Activated CD4-positive, alpha-beta T cell treated with anti-CD3 and anti-CD28 coated beads, Interleukin-2, amount 10 ng/mL, durations not matched to agents 7 days and 5 days (primary cell): ENCODE data around the gene SCUBE2. TPM values are rescaled to one million over a fixed set of nuclear protein-coding genes. Genes with fewer than 3 reads are reported as not detected.

Source experiments
- CTCF ChIA-PET: fragments of 350-600 bp; sonication (Branson Sonifier 250); formaldehyde crosslinking; loops from one replicate; lab custom pipeline; 2021; ENCODE audit warnings: antibody characterized with exemption; lab: Charles Lee
- POLR2A ChIA-PET: fragments of 350-600 bp; sonication (Branson Sonifier 250); formaldehyde crosslinking; loops from one replicate; lab custom pipeline; 2021; ENCODE audit warnings: antibody characterized with exemption; lab: Charles Lee
- DNase-seq: peaks from one replicate; pipeline ENCODE4 v3.0.0-alpha.2; 2020
- H3K27ac Mint-ChIP-seq: one replicate; pipeline ENCODE4 v1.8.0; 2021; ENCODE audit warnings: mild to moderate bottlenecking, moderate library complexity, mixed read lengths
- H3K27me3 Mint-ChIP-seq: one replicate; pipeline ENCODE4 v1.8.0; 2021; ENCODE audit warnings: mixed read lengths
- H3K36me3 Mint-ChIP-seq: one replicate; pipeline ENCODE4 v1.8.0; 2021; ENCODE audit warnings: low read depth, mixed read lengths
- H3K4me1 Mint-ChIP-seq: one replicate; pipeline ENCODE4 v1.8.0; 2021; ENCODE audit warnings: mixed read lengths
- H3K4me3 Mint-ChIP-seq: one replicate; pipeline ENCODE4 v1.8.0; 2021; ENCODE audit warnings: mild to moderate bottlenecking, moderate library complexity, mixed read lengths
- H3K9me3 Mint-ChIP-seq: one replicate; pipeline ENCODE4 v1.8.0; 2021; ENCODE audit warnings: mixed read lengths
- total RNA-seq, 2 experiments: library from RNA; stranded (reverse); gene quantifications; one replicate each; pipeline ENCODE4 v1.2.3, GENCODE V29; 2021

The SCUBE2 gene
- total RNA-seq, 2 experiments from 2014 or later, result 0.35 to 0.55 TPM

DNA sequence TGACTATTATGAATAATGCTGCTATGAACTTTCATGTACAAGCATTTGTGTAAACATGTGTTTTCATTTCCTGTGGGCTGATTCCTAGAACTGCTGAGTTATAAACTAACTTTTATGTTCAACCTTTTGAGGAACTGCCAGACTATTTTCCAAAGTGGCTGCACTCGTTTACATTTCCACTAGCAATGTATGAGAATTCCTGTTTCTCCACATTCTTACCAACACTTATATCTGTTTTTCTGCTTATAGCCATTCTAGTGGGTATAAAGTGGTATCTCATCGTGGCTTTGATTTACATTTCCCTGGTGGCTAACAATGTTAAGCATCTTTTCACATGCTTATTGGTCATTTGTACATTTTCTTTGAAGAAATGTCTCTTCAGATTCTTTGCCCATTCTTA is 35.2 kb upstream of the SCUBE2 start:
- Mint-ChIP-seq H3K4me1 (peaks cover 14% of the 10 kb centered on the region), H3K4me3 (no peak overlapping the region), H3K27me3 (peaks cover 2% of the 10 kb centered on the region), H3K27ac (no peak overlapping the region), H3K36me3 (peaks cover 3% of the 10 kb centered on the region), H3K9me3 (no peaks in the 10 kb centered on the region)
- DNase-seq, result no peak
- CTCF ChIA-PET, result interaction anchor here (2.6 kb wide), 1 partner anchor 11 kb away, joined by 7 read pairs; no protein-coding TSS in a partner anchor
- POLR2A ChIA-PET, result no interaction called here

DNA sequence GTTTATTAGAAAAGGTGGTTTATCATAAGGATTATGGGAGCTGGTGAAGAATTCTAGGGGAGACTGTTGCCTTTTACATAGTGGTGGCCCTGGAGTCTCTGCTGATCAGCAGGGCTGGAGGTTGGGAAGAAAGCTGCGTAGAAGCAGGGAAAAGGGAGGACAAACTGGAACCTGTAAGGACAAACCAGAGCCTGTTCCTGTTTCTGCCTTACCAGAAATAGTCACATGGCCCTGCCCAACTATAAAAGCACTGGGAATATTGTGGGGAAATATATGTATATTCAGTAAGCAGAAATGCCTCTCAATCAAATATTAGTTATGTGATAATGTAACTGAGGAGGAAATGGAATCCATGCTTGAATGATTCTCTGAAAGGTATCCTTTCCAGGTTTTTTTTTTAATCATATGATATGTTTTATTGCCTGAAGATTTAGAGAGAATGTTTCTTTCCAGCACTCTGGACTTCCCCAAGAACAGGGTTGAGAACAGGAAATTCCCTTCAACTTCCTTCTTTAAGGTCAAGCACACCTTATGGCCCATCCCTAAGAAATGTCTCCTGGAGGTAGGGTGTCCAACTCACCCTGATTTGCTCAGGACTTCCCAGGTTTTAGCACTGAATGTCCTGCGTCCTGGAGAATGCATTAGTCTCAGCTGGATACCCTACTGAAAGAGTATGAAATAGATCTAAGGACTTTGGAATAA is 33.9 kb upstream of the SCUBE2 start:
- Mint-ChIP-seq H3K4me3 (no peak overlapping the region), H3K27ac (no peak overlapping the region), H3K36me3 (peaks cover 3% of the 10 kb centered on the region), H3K27me3 (peaks cover 2% of the 10 kb centered on the region), H3K9me3 (no peaks in the 10 kb centered on the region), H3K4me1 (peaks cover 14% of the 10 kb centered on the region)
- ChIA-PET CTCF (interaction anchor here (0.6 to 2.6 kb wide), 4 partner anchors 8 to 214 kb away, joined by 3 to 7 read pairs (median 5); partner anchors contain the start of gene AKIP1), POLR2A (no interaction called here)
- DNase-seq, result no peak

DNA sequence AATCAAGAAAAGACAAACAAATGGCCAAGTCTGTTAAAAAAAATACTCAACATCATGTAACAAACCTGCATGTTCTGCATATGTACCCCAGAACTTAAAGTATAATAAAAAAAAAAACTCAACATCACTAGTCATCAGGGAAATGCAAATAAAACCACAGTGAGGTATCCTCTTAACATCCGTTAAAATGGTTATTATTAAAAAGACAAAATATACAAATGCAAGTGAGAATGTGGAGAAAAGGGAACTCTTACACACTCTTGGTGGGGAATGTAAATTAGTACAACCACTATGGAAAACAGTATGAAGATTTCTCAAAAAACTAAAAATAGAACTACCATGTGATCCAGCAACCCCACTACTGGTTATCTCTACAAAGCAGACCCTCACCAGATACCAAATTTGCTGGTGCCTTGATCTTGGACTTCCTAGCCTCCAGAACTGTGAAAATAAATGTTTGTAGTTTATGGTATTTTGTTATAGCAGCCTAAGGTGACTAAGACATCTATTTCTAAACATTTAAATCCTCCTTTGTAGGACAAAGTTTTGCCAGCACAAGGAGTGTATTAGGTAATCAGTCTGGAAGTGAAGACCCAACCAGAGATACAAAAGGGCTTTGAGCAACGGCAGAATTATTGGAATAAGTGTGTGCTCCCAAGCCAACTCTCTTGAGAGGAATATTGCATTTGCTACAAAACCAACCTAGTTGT is 32.4 kb upstream of the SCUBE2 start:
- no peak for DNase-seq
- Mint-ChIP-seq H3K4me1 (peaks cover 14% of the 10 kb centered on the region), H3K36me3 (peaks cover 3% of the 10 kb centered on the region), H3K27me3 (peaks cover 2% of the 10 kb centered on the region), H3K4me3 (no peak overlapping the region), H3K27ac (no peak overlapping the region), H3K9me3 (no peaks in the 10 kb centered on the region)
- CTCF ChIA-PET, result interaction anchor here (0.7 to 2.6 kb wide), 4 partner anchors 10 to 212 kb away, joined by 3 to 7 read pairs (median 5); partner anchors contain the start of gene AKIP1
- POLR2A ChIA-PET, result no interaction called here

DNA sequence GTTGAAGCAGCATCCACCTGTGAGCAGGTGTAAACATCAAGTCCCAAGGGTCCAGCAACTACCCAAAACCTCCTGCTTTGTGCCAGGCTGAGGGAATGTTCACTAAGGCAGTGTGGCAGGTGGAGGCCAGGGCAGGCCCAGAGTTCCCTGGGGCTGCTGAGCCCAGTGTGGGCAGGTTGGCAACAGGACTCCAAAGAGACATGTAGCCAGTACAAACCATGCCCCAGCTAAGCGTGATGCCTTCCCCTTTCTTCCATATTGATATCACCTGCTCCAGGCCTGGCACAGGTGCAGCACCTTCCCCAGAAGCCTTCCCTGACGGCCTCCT is 30.0 kb upstream of the SCUBE2 start:
- no peaks in the 10 kb centered on the region for H3K9me3 Mint-ChIP-seq
- H3K4me3 Mint-ChIP-seq, result no peak overlapping the region
- no peak overlapping the region for H3K27ac Mint-ChIP-seq
- CTCF ChIA-PET, result interaction anchor here (2.2 kb wide), 1 partner anchor 16 kb away, joined by 7 read pairs; no protein-coding TSS in a partner anchor
- POLR2A ChIA-PET, result no interaction called here
- peaks cover 2% of the 10 kb centered on the region for H3K27me3 Mint-ChIP-seq
- H3K4me1 Mint-ChIP-seq, result peaks cover 3% of the 10 kb centered on the region
- no peak for DNase-seq
- H3K36me3 Mint-ChIP-seq, result no peaks in the 10 kb centered on the region

DNA sequence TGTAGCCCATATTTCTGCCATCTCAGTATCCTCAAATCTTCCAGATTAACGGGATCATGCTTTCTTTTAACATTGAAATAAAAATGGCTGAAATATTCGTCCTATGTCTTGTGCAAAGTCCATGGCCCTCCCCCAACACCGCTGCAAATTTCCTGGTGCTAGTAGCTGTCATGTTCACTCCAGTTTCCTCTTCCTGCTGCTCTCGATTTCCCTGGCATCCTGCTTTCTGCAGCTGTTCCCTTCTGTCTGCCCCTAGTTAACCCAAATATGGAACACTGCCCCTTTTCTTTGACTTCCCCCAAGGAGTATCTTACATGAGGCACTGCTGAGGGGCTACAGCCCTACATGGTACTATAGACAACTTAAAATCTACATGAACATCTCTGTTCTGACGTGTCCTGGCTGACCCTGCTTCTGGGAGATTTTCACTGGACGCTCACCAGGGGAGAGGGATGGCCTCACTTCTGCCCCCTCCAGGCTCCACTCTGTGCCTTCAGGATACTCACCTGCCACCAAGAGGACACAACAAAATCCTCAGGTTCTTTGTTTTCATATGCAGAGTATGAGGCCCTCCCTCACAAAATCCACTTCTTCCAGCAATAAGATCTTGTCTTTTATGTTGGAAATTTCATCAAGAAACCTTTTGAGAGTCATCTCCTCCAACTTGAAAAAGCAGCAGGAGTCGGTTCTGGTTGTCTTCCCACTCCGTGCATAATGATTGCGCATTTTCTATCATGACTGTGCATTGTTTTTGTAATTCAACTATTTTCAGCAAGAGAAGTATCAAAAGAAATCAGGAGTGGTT is 29.5 kb upstream of the SCUBE2 start:
- CTCF ChIA-PET, result interaction anchor here (2.2 kb wide), 1 partner anchor 17 kb away, joined by 7 read pairs; no protein-coding TSS in a partner anchor

DNA sequence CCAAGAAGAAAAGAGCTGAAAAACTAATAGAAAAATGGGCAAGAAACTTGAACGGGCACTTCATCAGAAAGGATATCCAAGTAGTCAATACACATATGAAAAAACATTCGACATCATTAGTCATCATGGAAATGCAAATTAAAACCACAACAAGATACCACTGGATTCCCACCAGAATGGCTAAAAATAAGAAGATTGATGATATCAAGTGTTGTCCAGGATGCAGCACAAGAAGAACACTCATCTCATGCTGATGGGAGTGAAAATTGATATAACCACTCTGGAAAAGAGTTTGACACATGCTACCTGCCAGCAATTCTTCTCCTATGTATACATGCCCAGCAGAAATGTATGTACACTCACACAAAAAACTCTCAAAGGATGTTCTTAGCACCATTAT is 26.9 kb upstream of the SCUBE2 start:
- no peak overlapping the region for H3K27ac Mint-ChIP-seq
- ChIA-PET CTCF (interaction anchor here (1.0 to 1.5 kb wide), 2 partner anchors 11 to 19 kb away, joined by 3 read pairs; no protein-coding TSS in a partner anchor), POLR2A (no interaction called here)
- H3K9me3 Mint-ChIP-seq, result peaks cover 7% of the 10 kb centered on the region
- H3K27me3 Mint-ChIP-seq, result peaks cover under 1% of the 10 kb centered on the region
- no peaks in the 10 kb centered on the region for H3K4me1 Mint-ChIP-seq
- DNase-seq, result no peak
- H3K4me3 Mint-ChIP-seq, result no peak overlapping the region
- peaks cover 2% of the 10 kb centered on the region for H3K36me3 Mint-ChIP-seq

More for the DNA sequence above, 29.5 kb upstream of the SCUBE2 start:
- Mint-ChIP-seq H3K27ac (no peak overlapping the region), H3K9me3 (no peaks in the 10 kb centered on the region), H3K4me3 (no peak overlapping the region), H3K27me3 (peaks cover 2% of the 10 kb centered on the region), H3K4me1 (no peaks in the 10 kb centered on the region), H3K36me3 (no peaks in the 10 kb centered on the region)
- POLR2A ChIA-PET, result no interaction called here
- DNase-seq, result no peak

DNA sequence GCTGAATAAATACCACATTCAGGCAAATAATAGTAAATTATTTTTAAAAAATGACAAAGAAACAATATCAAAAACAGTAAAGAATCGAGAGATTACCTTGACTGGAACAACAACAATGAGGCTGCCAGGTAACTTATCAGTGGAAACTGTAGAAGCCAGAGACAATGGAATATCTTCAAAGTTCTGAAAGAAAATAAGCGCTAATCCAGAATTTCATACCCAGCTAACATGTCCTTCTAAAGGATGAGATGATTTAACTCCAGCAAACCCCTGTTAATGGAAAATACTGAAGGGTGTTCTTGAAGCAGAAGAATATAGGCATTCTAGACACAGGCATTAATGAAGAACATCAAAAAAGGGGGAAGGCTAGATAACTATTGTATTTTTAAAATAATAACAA is 20.7 kb upstream of the SCUBE2 start:
- no peak overlapping the region for H3K4me3 Mint-ChIP-seq
- H3K4me1 Mint-ChIP-seq, result no peaks in the 10 kb centered on the region
- ChIA-PET POLR2A (no interaction called here), CTCF (no interaction called here)
- H3K36me3 Mint-ChIP-seq, result peaks cover 2% of the 10 kb centered on the region
- H3K9me3 Mint-ChIP-seq, result peaks cover 19% of the 10 kb centered on the region
- DNase-seq, result no peak
- no peak overlapping the region for H3K27ac Mint-ChIP-seq
- H3K27me3 Mint-ChIP-seq, result no peaks in the 10 kb centered on the region

DNA sequence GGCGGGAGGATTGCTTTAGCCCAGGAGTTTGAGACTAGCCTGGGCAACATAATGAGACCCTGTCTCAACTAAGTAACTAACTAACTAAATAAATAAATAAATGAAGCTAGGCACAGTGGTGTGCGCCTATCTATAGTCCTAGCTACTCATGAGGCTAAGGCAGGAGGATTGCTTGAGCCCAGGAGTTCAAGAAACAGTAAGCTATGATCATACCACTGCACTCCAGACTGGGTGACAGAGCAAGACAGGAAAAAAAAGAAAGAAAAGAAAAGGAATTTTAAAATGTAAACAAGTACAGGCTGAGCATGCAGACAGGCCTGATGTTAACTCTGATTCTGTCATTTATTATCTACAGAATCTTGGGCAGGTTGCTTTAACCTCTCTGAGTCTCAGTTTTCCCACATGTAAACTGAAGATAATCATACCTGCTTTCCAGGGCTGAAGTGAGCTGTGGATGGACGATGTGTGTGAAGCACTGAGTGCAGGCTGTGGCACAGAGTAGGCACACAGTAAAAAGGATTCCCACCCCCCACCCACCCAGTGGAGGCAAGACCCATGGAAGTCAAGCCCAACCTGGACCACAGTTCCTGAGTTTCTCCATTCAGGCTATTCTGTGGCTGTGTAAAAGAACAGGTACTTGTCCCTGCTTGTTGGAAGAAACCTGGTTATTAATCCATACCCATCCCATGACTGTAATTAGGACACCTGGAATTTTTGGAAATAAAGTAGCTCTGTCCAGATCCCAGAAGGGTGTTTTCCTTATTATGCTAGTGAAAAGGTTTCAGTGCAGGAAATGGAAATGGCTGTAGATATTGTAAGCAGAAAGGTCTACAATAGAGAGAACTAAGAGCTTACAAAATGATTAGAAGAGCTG is 18.7 kb upstream of the SCUBE2 start:
- peaks cover 19% of the 10 kb centered on the region for H3K9me3 Mint-ChIP-seq
- CTCF ChIA-PET, result interaction anchor here (0.9 to 2.1 kb wide), 4 partner anchors 15 to 30 kb away, joined by 3 to 6 read pairs (median 3); no protein-coding TSS in a partner anchor
- H3K4me1 Mint-ChIP-seq, result no peaks in the 10 kb centered on the region
- no peak for DNase-seq
- H3K36me3 Mint-ChIP-seq, result no peaks in the 10 kb centered on the region
- H3K4me3 Mint-ChIP-seq, result no peak overlapping the region
- H3K27ac Mint-ChIP-seq, result no peak overlapping the region
- POLR2A ChIA-PET, result no interaction called here
- H3K27me3 Mint-ChIP-seq, result peaks cover 11% of the 10 kb centered on the region

DNA sequence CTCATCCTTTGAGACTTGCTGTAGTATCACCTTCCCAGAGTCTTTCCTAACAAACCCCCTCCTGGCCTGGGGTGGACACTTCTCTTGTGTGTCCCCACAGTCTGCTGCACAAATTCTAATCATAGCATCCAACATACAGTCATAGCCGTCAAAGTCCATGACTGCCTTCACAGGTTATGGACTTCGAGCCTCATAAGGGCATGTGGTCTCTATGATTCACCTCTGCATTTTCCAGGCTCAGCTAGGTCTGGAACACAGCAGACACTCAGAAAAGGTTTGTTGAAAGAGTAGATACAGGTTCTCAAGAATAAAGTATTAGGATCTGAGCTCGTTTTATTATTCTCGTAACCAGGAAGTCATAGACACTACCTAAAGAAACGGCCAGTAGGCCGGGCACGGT is 13.2 kb upstream of the SCUBE2 start:
- Mint-ChIP-seq H3K4me3 (no peak overlapping the region), H3K36me3 (no peaks in the 10 kb centered on the region), H3K4me1 (no peaks in the 10 kb centered on the region), H3K9me3 (no peaks in the 10 kb centered on the region), H3K27ac (no peak overlapping the region), H3K27me3 (peaks cover 20% of the 10 kb centered on the region)
- DNase-seq, result no peak
- CTCF ChIA-PET, result no interaction called here
- POLR2A ChIA-PET, result no interaction called here

DNA sequence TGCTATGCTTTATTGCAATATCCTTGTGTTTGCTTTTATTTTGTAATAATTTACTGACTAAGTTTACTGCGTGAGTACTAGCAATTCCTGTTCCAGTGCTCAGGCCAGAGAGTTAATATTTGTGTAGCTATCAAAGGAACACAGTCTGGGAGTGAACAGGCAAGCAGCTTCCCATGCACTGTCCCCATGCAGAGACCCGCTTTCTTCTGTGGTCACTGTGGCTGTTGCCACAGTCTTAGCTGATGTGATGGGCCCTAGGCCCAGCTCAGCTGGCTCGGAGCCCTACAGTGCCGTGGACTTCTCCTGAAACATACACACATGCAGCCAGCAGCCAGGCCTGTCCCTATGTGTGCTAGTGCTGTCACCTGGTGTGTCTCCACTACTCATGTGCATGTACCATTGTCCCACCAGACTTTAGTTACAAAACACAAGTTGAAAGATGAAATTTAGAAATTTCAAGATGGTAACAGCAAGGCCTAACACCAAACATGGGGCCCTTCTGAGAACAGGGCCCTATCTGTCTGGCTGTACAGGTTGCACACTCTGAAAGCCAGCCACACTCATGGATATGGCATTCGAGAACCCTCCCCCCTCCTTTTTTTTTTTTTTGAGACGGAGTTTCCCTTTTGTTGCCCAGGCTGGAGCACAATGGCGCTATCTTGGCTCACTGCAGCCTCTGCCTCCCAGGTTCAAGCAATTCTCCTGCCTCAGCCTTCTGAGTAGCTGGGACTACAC is 12.3 kb upstream of the SCUBE2 start:
- POLR2A ChIA-PET, result no interaction called here
- CTCF ChIA-PET, result interaction anchor here (1.6 kb wide), 1 partner anchor 26 kb away, joined by 3 read pairs; no protein-coding TSS in a partner anchor
- H3K4me1 Mint-ChIP-seq, result no peaks in the 10 kb centered on the region
- no peaks in the 10 kb centered on the region for H3K9me3 Mint-ChIP-seq
- peaks cover 25% of the 10 kb centered on the region for H3K27me3 Mint-ChIP-seq
- no peak overlapping the region for H3K27ac Mint-ChIP-seq
- H3K4me3 Mint-ChIP-seq, result no peak overlapping the region
- no peak for DNase-seq
- H3K36me3 Mint-ChIP-seq, result no peaks in the 10 kb centered on the region

DNA sequence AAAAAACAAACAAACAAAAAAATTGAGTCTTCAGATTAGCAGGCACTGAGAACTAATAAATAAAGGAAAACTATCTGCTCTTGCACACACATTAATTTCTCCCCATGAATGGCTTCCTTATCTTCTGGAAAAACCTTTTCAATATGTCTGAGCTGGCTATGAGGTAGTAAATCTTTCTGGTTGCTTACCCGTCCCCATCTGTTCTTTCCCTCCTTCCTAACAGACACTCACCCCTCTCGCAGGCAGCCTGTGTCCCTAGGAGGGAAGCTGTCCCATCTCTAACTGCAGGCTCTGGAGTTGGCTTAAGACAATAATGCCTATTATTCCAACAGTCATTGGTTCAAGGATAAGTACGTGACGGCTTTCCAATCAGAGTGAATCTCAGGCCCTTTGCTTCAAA is 8.2 kb upstream of the SCUBE2 start:
- H3K36me3 Mint-ChIP-seq, result no peaks in the 10 kb centered on the region
- no peaks in the 10 kb centered on the region for H3K9me3 Mint-ChIP-seq
- no peak overlapping the region for H3K27ac Mint-ChIP-seq
- ChIA-PET CTCF (interaction anchor here (1.4 kb wide), 1 partner anchor 11 kb away, joined by 4 read pairs; no protein-coding TSS in a partner anchor), POLR2A (interaction anchor here (0.6 to 0.7 kb wide), 2 partner anchors 45 to 1489 kb away, joined by 3 to 5 read pairs; no protein-coding TSS in a partner anchor)
- no peak for DNase-seq
- H3K27me3 Mint-ChIP-seq, result peaks cover 19% of the 10 kb centered on the region
- no peaks in the 10 kb centered on the region for H3K4me1 Mint-ChIP-seq
- no peak overlapping the region for H3K4me3 Mint-ChIP-seq
